LNCAP (cell line): Measurements from ENCODE around the gene TRAF2.

Experiments used
- TF ChIP-seq, protein P1 (sequence below): fragments of 450-650 bp; IDR thresholded peaks from 2 replicates; pipeline ENCODE4 v1.5.1; 2017; ENCODE audit warnings: mild to moderate bottlenecking

TRAF2 gene

DNA sequence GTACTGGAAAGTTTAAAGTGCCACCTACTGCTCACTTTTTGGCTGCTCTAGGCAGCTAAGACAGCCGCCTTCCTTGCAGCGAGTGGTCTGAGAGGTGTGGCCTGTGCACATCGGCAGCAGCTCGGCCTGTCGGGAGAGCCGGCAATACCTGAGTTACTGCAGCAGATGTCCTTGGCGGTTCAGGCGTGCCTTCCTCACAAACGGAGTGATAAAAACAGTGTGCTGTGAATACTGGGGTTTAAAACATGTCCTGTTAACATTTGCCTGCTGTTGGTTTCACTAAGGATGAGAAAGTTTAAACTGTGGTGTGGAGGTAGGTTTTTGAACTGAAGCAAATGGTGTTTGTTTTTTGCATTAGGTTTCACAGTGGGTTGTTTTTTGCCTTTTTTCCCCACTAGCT, 12.9 kb downstream of the TRAF2 start:
- TF ChIP-seq, protein P1, sequence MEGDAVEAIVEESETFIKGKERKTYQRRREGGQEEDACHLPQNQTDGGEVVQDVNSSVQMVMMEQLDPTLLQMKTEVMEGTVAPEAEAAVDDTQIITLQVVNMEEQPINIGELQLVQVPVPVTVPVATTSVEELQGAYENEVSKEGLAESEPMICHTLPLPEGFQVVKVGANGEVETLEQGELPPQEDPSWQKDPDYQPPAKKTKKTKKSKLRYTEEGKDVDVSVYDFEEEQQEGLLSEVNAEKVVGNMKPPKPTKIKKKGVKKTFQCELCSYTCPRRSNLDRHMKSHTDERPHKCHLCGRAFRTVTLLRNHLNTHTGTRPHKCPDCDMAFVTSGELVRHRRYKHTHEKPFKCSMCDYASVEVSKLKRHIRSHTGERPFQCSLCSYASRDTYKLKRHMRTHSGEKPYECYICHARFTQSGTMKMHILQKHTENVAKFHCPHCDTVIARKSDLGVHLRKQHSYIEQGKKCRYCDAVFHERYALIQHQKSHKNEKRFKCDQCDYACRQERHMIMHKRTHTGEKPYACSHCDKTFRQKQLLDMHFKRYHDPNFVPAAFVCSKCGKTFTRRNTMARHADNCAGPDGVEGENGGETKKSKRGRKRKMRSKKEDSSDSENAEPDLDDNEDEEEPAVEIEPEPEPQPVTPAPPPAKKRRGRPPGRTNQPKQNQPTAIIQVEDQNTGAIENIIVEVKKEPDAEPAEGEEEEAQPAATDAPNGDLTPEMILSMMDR, result no peak

DNA sequence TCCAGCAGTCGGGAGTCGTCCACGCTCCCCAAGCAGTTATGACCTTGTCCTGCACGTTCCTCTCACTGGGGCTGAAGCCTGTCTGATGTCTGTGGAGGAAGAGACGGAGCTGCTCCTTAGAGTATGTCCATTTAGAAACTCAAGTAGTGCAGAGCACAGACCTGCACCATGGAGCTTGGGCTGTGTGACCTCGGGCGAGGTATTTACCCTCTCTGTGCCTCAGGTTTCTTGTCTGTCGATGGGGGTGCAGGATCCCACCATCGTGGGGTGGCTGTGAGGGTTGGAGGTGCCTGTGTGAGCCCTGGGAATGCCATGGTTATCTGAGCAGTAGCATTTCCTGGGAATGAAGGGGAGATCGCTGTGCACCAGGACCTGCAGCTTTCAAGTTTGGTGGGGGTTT, 14.2 kb downstream of the TRAF2 start:
- TF ChIP-seq, protein P1, result no peak

DNA sequence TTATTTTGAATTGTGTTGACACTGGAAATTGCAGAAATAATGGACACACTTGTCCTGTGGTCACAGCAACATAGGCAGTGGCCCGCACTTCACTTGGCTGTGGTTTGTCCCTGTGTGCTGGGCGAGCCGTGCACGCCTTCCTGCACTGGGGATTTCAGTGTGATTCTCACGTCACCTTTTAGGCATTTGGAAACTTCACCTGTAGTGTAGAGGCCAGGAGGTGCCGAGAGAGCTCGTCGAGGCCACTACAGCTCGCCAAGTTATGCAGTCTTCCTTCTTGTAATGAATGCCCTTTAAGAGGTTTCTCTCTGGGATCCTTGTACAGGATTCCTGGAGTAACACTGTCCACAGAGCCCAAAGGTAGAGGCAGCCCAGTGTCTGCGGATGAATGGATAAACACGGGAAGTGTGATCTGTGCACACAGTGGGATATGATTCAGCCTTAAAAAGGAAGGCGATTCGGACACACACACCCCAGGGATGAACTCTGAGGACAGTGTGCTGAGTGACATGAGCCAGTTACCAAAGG, 14.7 kb downstream of the TRAF2 start:
- TF ChIP-seq, protein P1, result no peak

DNA sequence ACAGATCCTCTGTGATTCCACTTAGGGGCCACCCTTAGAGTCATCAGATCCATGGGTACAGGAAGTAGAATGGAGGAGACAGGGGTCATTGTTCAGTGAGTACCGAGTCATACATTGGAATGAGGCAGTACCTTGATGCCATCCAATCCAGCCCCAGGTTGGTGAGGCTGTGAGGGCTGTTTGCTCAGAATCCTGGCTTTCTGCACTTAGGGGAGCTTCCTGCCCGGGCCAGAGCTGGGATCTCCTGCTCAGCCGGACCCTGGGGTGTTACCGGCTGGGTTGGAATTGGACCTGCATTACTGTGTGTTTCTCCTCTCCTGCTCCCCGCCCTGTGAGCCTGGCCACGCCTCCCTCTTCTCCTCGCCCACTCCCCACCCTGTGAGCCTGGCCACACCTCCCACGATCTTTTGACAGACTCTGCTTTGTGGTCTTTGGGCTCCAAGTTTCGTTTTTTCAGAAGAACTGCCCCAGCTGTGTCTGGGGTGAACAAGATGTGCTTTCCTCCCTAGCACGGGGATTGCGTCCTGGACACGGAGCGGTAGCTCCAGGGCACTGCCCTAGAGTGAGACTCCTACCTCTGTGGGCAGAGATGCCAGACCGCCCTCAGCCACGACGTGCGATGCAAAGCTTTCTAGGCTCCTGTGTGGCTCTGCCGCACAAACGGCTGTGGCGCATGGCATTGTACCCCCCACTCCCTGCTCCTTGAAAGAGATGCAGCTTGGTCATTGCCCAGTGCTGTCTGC, 15.4 kb downstream of the TRAF2 start:
- TF ChIP-seq, protein P1, result no peak

DNA sequence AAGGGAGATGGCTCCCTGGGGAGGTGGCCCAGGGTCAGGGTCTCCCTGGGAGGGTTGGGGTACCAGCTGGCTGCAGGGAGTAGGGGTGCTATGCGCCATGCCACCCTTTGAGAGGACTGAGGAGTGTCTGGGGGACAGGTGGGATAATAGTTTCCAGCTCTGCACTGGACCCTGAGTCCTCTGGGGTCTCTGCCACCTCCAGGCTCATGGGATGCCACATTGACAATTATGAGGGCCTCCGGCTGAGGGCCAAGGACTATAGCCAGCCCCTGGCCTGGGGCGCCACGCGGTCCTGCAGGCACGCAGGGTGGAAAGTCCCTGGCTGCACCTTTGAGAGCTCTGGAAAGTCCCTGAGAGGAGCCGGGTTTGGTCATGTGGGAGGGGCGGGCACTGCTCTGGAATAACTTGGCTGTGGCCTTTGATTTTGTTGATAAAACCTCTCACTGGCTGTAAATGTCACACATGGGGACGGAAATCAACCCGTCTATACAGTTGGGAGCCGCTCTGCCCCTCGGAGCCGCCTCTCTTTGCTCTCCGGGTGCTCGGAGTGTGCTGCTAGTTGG, 16.0 kb downstream of the TRAF2 start:
- TF ChIP-seq, protein P1, result no peak

DNA sequence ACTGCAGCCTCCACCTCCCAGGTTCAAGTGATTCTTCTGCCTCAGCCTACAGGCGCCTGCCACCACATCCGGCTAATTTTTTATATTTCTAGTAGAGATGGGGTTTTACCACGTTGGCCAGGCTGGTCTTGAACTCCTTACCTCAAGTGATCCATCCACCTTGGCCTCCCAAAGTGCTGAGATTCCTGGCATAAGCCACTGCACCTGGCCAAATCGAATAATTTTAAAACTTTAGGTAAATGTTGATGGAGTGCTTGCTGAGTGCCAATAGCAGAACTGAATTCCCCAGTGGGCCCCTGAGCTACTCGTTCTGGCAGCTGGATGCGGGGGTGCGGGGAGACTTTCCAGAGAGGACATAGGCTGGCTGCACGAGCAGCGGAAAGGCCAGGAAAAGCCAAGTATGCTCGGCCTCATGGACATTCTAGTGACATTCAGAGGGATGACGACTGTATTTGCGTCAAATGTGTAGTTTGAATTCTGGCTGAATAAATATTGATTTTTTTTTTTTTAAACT, 16.8 kb downstream of the TRAF2 start:
- TF ChIP-seq, protein P1, result no peak

DNA sequence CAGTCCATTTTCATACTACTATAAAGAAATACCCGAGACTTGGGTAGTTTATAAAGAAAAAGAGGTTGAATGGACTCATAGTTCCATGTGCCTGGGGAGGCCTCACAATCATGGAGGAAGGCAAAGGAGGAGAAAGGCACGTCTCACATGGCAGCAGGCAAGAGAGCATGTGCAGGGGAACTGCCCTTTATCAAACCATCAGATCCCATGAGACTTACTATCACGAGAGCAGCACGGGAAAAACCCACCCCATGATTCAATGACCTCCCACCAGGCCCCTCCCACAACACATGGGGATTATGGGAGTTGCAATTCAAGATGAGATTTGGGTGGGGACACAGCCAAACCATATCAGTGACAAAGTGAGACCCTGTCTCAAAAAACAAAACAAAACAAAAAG, 19.9 kb downstream of the TRAF2 start:
- TF ChIP-seq, protein P1, result no peak
